UCSD-AML1 (cell line): ENCODE measurements around the gene ISCA2.
"Not testable (repeated sequence)": the region's sequence is repeated elsewhere in the genome, so short reads cannot be mapped to it uniquely, and the experiment has no call there.

Experiments used
- DNase-seq: peaks from one replicate; lab custom pipeline; 2025; ENCODE audit not compliant: unreplicated experiment; lab: John Stamatoyannopoulos, UW

The ISCA2 gene

DNA sequence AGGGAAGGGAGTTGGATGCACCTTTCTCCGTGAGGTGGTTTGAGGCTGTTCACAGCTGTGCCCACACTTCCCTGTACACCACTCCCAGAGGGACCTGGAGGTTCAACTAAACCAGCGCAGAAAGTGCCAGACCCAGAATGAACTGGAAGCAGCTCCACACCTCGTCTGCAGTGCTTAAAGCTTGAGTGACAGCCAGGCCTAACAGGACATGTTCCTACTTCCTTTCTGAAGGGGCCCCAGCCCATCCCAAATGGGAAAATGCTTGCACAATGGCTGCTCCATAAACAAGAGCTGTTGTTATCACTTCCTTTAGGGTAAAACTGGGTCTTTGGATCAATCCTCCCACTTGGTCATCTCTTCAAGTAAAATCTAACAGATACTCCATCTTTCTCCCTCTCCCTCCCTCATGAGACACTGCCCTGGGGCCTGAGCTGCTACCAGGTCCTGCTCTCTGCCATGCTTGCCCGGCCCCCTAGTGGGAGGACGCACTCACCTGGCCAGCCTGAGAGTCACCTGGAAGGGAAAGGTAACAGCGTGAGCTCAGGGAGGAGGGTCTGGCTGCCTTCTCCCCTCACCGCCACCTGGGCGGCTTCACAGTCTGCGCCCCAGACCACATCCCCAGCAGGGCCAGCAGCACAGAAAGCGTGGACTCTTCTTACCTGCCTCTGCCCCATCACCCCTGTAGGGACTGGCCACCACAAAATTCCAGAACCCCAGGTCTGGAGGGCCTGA, 33.5 kb downstream of the ISCA2 start:
- DNase-seq = no peak

GRCh38 chr14:74527736-74528280, 34.2 kb downstream of the ISCA2 start:
- DNase-seq = no peak

DNA sequence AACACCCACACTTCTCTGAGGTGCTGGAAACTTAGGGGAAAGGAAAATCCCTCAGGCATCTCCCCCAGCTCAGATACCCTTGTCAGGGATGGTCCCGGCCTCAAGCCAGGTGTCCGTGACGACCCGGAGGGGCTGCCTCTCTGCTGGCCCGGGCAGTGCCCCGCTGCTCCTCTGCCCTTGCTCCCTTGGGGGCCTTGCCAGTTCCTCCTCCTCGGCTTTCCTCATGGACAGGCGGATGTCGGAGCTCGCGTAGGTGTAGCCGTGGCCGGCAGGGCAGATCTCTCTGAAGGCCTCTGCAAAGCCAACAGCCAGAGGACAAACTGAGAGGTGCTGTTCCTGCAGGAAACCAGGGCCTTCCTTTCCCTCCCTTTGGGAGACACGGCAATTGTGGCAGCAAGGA, 34.8 kb downstream of the ISCA2 start:
- no peak for DNase-seq

- no peak for DNase-seq
These were observed 35.3 kb downstream of the ISCA2 start for GRCh38 chr14:74528886-74529285.

- DNase-seq = no peak
These were observed 37.4 kb downstream of the ISCA2 start for GRCh38 chr14:74531006-74531405.

- peak; percentile 49 for DNase-seq
These were observed 37.9 kb downstream of the ISCA2 start for GRCh38 chr14:74531467-74531866.

DNA sequence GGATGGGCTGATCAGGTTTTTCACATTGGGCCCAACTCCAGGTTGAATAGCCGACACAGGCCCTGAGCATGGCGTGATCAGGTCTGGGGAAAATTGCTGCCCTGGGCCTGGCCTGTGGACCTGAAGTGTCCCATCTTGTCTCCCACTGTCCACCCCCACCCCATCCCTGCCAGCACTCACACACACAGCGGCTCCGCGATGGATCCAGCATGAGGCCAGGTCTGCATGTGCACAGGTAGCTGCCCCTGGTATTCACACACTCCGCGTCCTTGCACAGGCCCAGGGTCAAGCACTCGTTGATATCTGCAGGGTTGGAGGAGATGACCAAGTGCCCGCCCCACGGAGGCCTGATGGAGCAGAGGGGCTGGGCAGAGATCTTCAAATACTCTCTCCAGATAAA, 38.7 kb downstream of the ISCA2 start:
- no peak for DNase-seq

DNA sequence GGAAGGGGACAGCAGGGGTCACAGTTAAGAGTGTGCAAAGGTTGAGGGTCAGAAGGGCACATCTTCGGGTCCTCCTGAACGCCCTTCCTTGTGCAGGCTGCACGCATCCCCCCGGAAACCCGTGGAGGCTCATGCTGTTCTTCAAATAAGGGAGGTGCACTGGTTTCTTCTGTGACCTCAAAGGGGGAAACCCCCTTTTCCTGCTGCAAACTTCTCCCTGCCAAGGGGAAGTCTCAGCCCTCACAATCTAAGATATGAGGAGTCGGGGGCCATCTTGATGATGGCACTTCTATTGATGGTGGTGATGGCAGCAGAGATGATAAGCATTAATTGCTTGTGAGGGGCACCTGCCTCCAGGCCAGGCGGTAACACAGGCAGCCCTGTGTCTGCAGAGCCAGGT, 40.0 kb downstream of the ISCA2 start:
- DNase-seq = no peak

GRCh38 chr14:74535756-74536325, 42.3 kb downstream of the ISCA2 start:
- no peak for DNase-seq

DNA sequence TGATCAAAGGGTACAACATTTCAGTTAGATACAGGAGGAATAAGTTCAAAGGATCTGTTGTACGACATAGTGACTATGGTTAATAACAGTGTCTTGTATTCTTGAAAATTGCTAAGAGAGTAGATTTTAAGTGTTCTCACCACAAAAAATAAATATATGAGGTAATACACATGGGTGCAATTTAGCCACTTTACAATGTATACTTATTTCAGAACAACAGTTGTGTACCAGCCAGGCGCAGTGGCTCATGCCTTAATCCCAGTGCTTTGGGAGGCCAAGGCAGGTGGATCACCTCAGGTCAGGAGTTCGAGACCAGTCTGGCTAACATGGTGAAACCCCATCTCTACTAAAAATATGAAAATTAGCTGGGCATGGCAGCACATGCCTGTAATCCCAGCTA, 42.8 kb downstream of the ISCA2 start:
- DNase-seq = not testable (repeated sequence)

GRCh38 chr14:74538411-74539391, 45.1 kb downstream of the ISCA2 start:
- no peak for DNase-seq

DNA sequence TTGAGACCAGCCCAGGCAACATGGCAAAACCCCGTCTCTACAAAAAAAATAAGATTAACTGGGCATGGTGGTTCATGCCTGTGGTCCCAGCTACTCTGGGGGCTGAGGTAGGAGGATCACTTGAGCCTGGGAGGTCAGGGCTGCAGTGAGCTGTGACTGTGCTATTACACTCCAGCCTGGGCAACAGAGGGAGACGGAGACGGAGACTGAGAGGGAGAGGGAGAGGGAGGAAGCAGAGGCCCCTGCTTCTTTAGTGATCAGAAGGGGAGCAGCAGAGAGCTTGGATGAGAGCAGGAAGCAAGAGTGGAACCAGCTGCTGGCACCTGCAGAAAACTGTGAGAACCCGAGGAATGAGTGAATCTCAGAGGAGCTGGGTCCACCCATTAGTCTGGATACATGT, 45.9 kb downstream of the ISCA2 start:
- DNase-seq = no peak

GRCh38 chr14:74541225-74541624, 47.7 kb downstream of the ISCA2 start:
- no peak for DNase-seq

DNA sequence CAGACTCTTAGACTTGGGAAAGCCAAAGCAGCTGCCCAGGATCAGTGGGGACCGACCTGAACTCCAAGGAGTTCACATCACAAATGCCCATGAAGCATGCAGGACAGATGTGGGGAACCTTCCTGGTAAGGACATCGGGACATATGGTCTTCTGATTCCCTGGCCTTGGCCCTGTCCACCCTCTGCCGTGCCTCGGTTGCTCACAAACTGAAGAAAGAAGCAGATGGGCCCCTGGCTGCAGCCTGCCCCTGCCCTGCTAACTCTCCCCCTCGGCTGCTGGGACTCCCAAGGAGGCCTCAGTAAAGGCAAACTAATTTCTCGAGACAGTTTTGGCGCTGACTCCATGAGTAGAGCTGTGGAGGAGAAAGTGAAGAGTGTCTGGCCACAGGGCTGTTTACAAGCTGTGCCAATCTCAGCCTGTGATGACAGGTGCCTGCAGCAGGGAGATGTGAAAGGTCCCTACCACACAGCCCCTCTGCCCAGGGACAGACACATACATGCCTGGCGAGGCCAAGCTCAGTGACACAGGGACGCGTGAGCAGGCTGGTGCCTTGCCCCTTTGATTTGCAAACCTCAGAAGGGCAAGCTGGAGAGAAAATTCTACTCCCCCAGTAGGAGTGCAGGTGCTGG, 48.6 kb downstream of the ISCA2 start:
- no peak for DNase-seq

DNA sequence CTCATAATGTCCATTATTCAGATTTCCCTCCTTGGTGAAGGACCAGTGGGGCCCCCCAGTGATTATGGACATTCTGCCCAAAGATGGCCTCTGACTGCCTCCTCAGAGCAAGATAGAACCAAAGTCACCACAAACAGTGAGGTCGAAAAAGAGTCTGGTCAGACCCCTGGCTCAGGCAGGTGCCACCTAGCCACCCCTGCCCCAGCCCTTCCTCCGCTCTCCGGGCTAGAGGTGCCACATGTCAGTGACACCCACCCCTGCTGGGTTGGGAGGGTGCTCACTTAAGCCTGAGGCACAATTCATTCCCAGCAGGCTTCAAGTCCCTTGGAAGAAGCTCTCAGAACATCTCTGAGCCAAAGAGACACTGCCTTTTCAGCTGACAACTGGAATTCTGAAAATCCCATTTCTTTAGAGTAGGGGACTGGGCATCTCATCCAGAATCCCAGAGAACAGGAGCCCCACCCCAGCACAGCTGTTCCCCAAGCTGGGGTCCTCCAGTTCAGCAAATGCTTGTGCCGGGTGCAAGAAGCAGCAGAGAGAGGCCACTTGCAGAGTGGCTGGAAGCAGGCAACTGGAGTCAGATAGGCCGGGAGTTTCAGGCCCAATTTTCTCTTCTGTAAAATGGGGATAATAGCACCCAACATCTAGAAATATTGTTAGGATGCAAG, 50.3 kb downstream of the ISCA2 start:
- no peak for DNase-seq

DNA sequence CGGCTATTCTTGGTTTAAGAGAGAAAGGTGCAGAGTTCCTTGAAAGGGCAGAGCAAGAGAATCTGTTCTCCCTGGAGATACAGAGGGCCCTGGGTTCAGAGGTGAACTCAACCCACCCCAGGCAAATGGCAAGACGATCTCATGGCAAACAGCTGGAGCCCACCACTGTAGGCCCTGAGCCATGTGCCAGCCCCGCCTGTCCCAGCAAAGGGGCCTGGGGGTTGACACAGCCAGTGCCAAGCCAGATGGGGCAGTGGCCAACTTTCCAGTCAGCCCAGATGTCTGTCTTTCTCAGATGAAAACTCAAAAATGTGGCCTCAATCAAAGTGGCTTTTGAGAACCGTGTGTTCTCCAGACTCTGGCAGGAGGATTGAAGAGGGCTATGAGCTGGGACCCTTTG, 51.8 kb downstream of the ISCA2 start:
- no peak for DNase-seq

GRCh38 chr14:74546416-74546815, 52.9 kb downstream of the ISCA2 start:
- no peak for DNase-seq
